H1 (cell line): Measurements from ENCODE around the gene POLE. TPM values are rescaled to one million over a fixed set of nuclear protein-coding genes. Genes with fewer than 3 reads are reported as not detected.

ENCODE experiments used
- CTCF ChIA-PET: fragments of 300-600 bp; sonication (Branson Sonifier 250); formaldehyde crosslinking; loops from one replicate; lab custom pipeline; 2021; ENCODE audit not compliant: partially characterized antibody; lab: Charles Lee
- POLR2A ChIA-PET: fragments of 300-600 bp; sonication (Branson Sonifier 250); formaldehyde crosslinking; loops from one replicate; lab custom pipeline; 2021; ENCODE audit warnings: inconsistent platforms; ENCODE audit not compliant: partially characterized antibody; lab: Charles Lee
- DNase-seq, 2 experiments: peaks; one replicate each; pipeline versions ENCODE4 v3.0.0 to v3.0.0-alpha.2; 2010 to 2022; ENCODE audit warnings: low spot score in 2 of 2, low read depth in 1 of 2, mixed read lengths in 1 of 2
- FAIRE-seq: peaks from 2 replicates; lab custom pipeline; 2011; peaks lifted over from hg19 to GRCh38; lab: Jason Lieb, UNC
- H2AFZ ChIP-seq: 2 replicates; pipeline ENCODE4 v1.8.1; 2012; ENCODE audit warnings: low read length, inconsistent platforms
- H2AK5ac ChIP-seq: 2 replicates; pipeline ENCODE4 v1.6.1; 2013; ENCODE audit warnings: low read depth, low read length
- H2BK120ac ChIP-seq: replicated peaks from 2 replicates; pipeline ENCODE3; 2013; ENCODE audit warnings: low read depth, low read length, inconsistent platforms
- H2BK12ac ChIP-seq: 2 replicates; pipeline ENCODE4 v1.6.1; 2013; ENCODE audit warnings: low read depth, low read length
- H2BK15ac ChIP-seq: 2 replicates; pipeline ENCODE4 v1.6.1; 2013; ENCODE audit warnings: low read length
- H2BK20ac ChIP-seq: 2 replicates; pipeline ENCODE4 v1.6.1; 2013; ENCODE audit warnings: low read length
- H2BK5ac ChIP-seq: 2 replicates; pipeline ENCODE4 v1.6.1; 2013; ENCODE audit warnings: low read depth, low read length
- H3K14ac ChIP-seq: 2 replicates; pipeline ENCODE4 v1.6.1; 2013; ENCODE audit warnings: inconsistent platforms; ENCODE audit not compliant: insufficient read length
- H3K18ac ChIP-seq: 2 replicates; pipeline ENCODE4 v1.6.1; 2013; ENCODE audit warnings: low read length; ENCODE audit errors: extremely low read depth
- H3K23ac ChIP-seq: 2 replicates; pipeline ENCODE4 v1.6.1; 2013; ENCODE audit warnings: inconsistent platforms; ENCODE audit not compliant: insufficient read length
- H3K23me2 ChIP-seq: 2 replicates; pipeline ENCODE4 v1.6.1; 2013; ENCODE audit warnings: low read depth, low read length
- H3K27ac ChIP-seq: 2 replicates; pipeline ENCODE4 v1.6.1; 2011; ENCODE audit warnings: low read depth, low read length, inconsistent platforms
- H3K27me3 ChIP-seq, 4 experiments: replicated peaks in 1 of 4; 1 replicate in 1 of 4; 2 replicates in 3 of 4; pipeline versions ENCODE4 v1.6.1 to v1.8.1; 2011 to 2013; ENCODE audit warnings: low read length in 3 of 4, mild to moderate bottlenecking in 3 of 4, inconsistent platforms in 2 of 4, mixed read lengths in 2 of 4, moderate library complexity in 1 of 4; ENCODE audit not compliant: control insufficient read depth in 3 of 4, insufficient read depth in 3 of 4; ENCODE audit errors: extremely low read depth in 1 of 4
- H3K36me3 ChIP-seq, 4 experiments: 2 replicates each; pipeline versions ENCODE4 v1.6.1 to v1.8.1; 2011 to 2013; ENCODE audit warnings: mild to moderate bottlenecking in 4 of 4, low read length in 3 of 4, moderate library complexity in 2 of 4, control low read depth in 1 of 4, inconsistent platforms in 1 of 4; ENCODE audit not compliant: insufficient read depth in 4 of 4, control insufficient read depth in 2 of 4
- H3K4ac ChIP-seq: replicated peaks from 2 replicates; pipeline ENCODE3; 2013; ENCODE audit warnings: low read length, low read depth, mixed read lengths, inconsistent platforms; ENCODE audit not compliant: insufficient read length
- H3K4me1 ChIP-seq, 4 experiments: replicated peaks in 1 of 4; 1 replicate in 1 of 4; 2 replicates in 3 of 4; pipeline versions ENCODE4 v1.6.1 to v1.8.1; 2011 to 2013; ENCODE audit warnings: low read length in 3 of 4, inconsistent platforms in 2 of 4, mixed read lengths in 1 of 4; ENCODE audit not compliant: insufficient read depth in 4 of 4, control insufficient read depth in 3 of 4
- H3K4me2 ChIP-seq, 2 experiments: 2 replicates each; pipeline versions ENCODE4 v1.6.1 to v1.8.1; 2011 to 2013; ENCODE audit warnings: low read depth in 2 of 2, low read length in 2 of 2, control low read depth in 1 of 2, inconsistent platforms in 1 of 2, mild to moderate bottlenecking in 1 of 2; ENCODE audit not compliant: insufficient read depth in 1 of 2
- H3K4me3 ChIP-seq, 4 experiments: fragments of 200-600, 300-600 bp in 1 of 4; sonication (generic), shearing (Covaris generic), sonication (Bioruptor Twin) in 1 of 4; 2 replicates each; pipeline versions ENCODE4 v1.5.1 to v1.8.1; 2011 to 2016; ENCODE audit warnings: low read length in 4 of 4, low read depth in 3 of 4, control low read depth in 2 of 4, inconsistent platforms in 2 of 4, mild to moderate bottlenecking in 2 of 4, mixed read lengths in 1 of 4, moderate library complexity in 1 of 4; ENCODE audit not compliant: insufficient read depth in 2 of 4; ENCODE audit errors: extremely low read depth in 1 of 4
- H3K56ac ChIP-seq: replicated peaks from 2 replicates; pipeline ENCODE3; 2013; ENCODE audit warnings: low read depth, mild to moderate bottlenecking, mixed read lengths, low read length, inconsistent platforms; ENCODE audit not compliant: insufficient read length
- H3K79me1 ChIP-seq: 2 replicates; pipeline ENCODE4 v1.6.1; 2013; ENCODE audit warnings: low read depth, low read length, control low read depth
- H3K79me2 ChIP-seq, 2 experiments: 2 replicates each; pipeline versions ENCODE4 v1.6.1 to v1.8.1; 2012 to 2013; ENCODE audit warnings: low read length in 2 of 2, mild to moderate bottlenecking in 2 of 2, inconsistent platforms in 1 of 2; ENCODE audit not compliant: insufficient read depth in 2 of 2, control insufficient read depth in 1 of 2
- H3K9ac ChIP-seq, 4 experiments: replicated peaks in 1 of 4; 1 replicate in 1 of 4; 2 replicates in 3 of 4; pipeline versions ENCODE4 v1.6.1 to v1.8.1; 2011 to 2013; ENCODE audit warnings: low read depth in 3 of 4, low read length in 3 of 4, control low read depth in 2 of 4, mild to moderate bottlenecking in 2 of 4, moderate library complexity in 2 of 4, inconsistent platforms in 1 of 4; ENCODE audit errors: extremely low read depth in 1 of 4
- H3K9me3 ChIP-seq, 2 experiments: 2 replicates each; pipeline versions ENCODE4 v1.6.1 to v1.8.1; 2012 to 2013; ENCODE audit warnings: mild to moderate bottlenecking in 2 of 2, moderate library complexity in 2 of 2, control low read depth in 1 of 2, inconsistent platforms in 1 of 2, low read depth in 1 of 2, low read length in 1 of 2, mixed read lengths in 1 of 2; ENCODE audit not compliant: insufficient read depth in 2 of 2
- H4K20me1 ChIP-seq, 2 experiments: replicated peaks in 1 of 2; 2 replicates each; pipeline versions ENCODE3 to v1.8.1; 2011 to 2013; ENCODE audit warnings: inconsistent platforms in 2 of 2, low read length in 2 of 2, mild to moderate bottlenecking in 1 of 2; ENCODE audit not compliant: insufficient read depth in 2 of 2, control insufficient read depth in 1 of 2
- H4K5ac ChIP-seq: 2 replicates; pipeline ENCODE4 v1.6.1; 2013; ENCODE audit warnings: low read length, low read depth, mixed read lengths, inconsistent platforms; ENCODE audit not compliant: insufficient read length
- H4K8ac ChIP-seq: 2 replicates; pipeline ENCODE4 v1.8.0; 2013; ENCODE audit warnings: mild to moderate bottlenecking, moderate library complexity, low read length, inconsistent platforms; ENCODE audit not compliant: insufficient read depth; ENCODE audit errors: extremely low read depth
- H4K91ac ChIP-seq: replicated peaks from 2 replicates; pipeline ENCODE3; 2013; ENCODE audit warnings: low read length, mixed read lengths, inconsistent platforms; ENCODE audit not compliant: insufficient read length
- WGBS, 2 experiments: shearing (Covaris generic) in 1 of 2; methylation state at CpG; one replicate each; pipeline versions ENCODE4 v1.1.6 to v1.1.7; 2013 to 2015; ENCODE audit warnings: low lambda C conversion rate in 2 of 2, mixed read lengths in 2 of 2, inconsistent platforms in 1 of 2, low coverage in 1 of 2, missing lambda C conversion rate in 1 of 2; ENCODE audit not compliant: insufficient replicate concordance in 2 of 2, insufficient coverage in 1 of 2, insufficient read length in 1 of 2; ENCODE audit errors: extremely low coverage in 1 of 2, missing lambda C conversion rate in 1 of 2; 5-methylcytosine and 5-hydroxymethylcytosine counted together
- polyA plus RNA-seq, 7 experiments: library from polyadenylated mRNA; depleted of rRNA in 3 of 7; stranded (reverse) in 5 of 7; unstranded in 2 of 7; fragments of >200 nt in 5 of 7; fragments of 200-250 nt in 2 of 7; gene quantifications; 1 replicate in 5 of 7; 2 replicates in 1 of 7; 4 replicates in 1 of 7; pipeline versions ENCODE4 v1.2.1 to v1.2.3, GENCODE V29; 2011 to 2013; ENCODE audit warnings: missing spikeins in 2 of 7, mixed read lengths in 2 of 7
- total RNA-seq: library from RNA; stranded (reverse); fragmentation: NEBNext Ultra II Directional; extraction: Animal tissue kit (Norgen Biotek cat#: 25700); gene quantifications from 2 replicates; pipeline ENCODE4 v1.2.1, GENCODE V29; 2021

The POLE gene
- total and polyA plus RNA-seq, 2 of the 8 experiments (the other 6 are each of a cell fraction or from before 2014, with no cell fraction given) = 59.7 to 115 TPM

- Histone ChIP-seq H4K8ac (no peak overlapping the region), H4K91ac (no peak overlapping the region), H3K14ac (no peak overlapping the region), H2BK20ac (no peak overlapping the region), H2BK12ac (no peak overlapping the region), H2AK5ac (no peak overlapping the region), H3K9me3 (no peaks in the 10 kb centered on the region), H3K4me3 (no peak overlapping the region), H2BK5ac (no peak overlapping the region), H3K56ac (no peak overlapping the region), H3K23me2 (no peaks in the 10 kb centered on the region), H3K23ac (no peak overlapping the region), H2BK120ac (no peak overlapping the region), H2AFZ (no peak overlapping the region), H3K27me3 (no peaks in the 10 kb centered on the region), H3K9ac (no peak overlapping the region), H3K27ac (no peak overlapping the region), H3K4ac (no peak overlapping the region), H4K5ac (no peak overlapping the region), H3K4me1 (no peaks in the 10 kb centered on the region), H3K79me2 (no peaks in the 10 kb centered on the region), H3K4me2 (no peak overlapping the region), H3K36me3 (peaks cover 37 to 69% (median 58%) of the 10 kb centered on the region in 4 experiments), H3K79me1 (no peaks in the 10 kb centered on the region; the same call in 1 of the 2 replicates), H4K20me1 (peaks cover 5 to 31% of the 10 kb centered on the region in 2 experiments), H2BK15ac (no peak overlapping the region), H3K18ac (no peak overlapping the region; the same call in 1 of the 2 replicates)
- DNase-seq (no peak), FAIRE-seq (no peak)
- ChIA-PET POLR2A (interaction anchor here (0.9 to 1.8 kb wide), 4 partner anchors 11 to 17 kb away, joined by 3 to 7 read pairs (median 3); no protein-coding TSS in a partner anchor), CTCF (interaction anchor here (1.0 to 9.3 kb wide), 3 partner anchors 7 to 24 kb away, joined by 3 to 61 read pairs (median 28); no protein-coding TSS in a partner anchor)
- 96% methylated on average over 10 of the region's 10 CpGs; no CpG with 5 or more reads in 1 of the 2 experiments for WGBS, 2 experiments
Measured at GRCh38 chr12:132640936-132641335, 46.2 kb downstream of the POLE start.
